C4-2B (cell line): Measurements from ENCODE around the gene CDKN1B.

ENCODE experiments used
- ZFX ChIP-seq: fragments of 450-650 bp; IDR thresholded peaks from 2 replicates; pipeline ENCODE4 v1.6.1; 2017
- TF ChIP-seq, protein P1 (sequence below): fragments of 450-650 bp; conservative IDR thresholded peaks from 2 replicates; pipeline ENCODE4 v1.5.1; 2017; ENCODE audit warnings: mild to moderate bottlenecking

GRCh38 chr12:12723681-12724420, 6.7 kb downstream of the CDKN1B start:
- TF ChIP-seq, protein P1, sequence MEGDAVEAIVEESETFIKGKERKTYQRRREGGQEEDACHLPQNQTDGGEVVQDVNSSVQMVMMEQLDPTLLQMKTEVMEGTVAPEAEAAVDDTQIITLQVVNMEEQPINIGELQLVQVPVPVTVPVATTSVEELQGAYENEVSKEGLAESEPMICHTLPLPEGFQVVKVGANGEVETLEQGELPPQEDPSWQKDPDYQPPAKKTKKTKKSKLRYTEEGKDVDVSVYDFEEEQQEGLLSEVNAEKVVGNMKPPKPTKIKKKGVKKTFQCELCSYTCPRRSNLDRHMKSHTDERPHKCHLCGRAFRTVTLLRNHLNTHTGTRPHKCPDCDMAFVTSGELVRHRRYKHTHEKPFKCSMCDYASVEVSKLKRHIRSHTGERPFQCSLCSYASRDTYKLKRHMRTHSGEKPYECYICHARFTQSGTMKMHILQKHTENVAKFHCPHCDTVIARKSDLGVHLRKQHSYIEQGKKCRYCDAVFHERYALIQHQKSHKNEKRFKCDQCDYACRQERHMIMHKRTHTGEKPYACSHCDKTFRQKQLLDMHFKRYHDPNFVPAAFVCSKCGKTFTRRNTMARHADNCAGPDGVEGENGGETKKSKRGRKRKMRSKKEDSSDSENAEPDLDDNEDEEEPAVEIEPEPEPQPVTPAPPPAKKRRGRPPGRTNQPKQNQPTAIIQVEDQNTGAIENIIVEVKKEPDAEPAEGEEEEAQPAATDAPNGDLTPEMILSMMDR = no peak
- no peak for TF ChIP-seq ZFX
